GM12801 (cell line): ENCODE data around the gene OR52N4.

ENCODE experiments used
- TF ChIP-seq, protein P1 (sequence below): IDR thresholded peaks from one replicate; pipeline ENCODE4 v1.5.1; 2011; ENCODE audit warnings: control low read depth; ENCODE audit not compliant: insufficient read length; ENCODE audit errors: extremely low read depth

The OR52N4 gene

DNA sequence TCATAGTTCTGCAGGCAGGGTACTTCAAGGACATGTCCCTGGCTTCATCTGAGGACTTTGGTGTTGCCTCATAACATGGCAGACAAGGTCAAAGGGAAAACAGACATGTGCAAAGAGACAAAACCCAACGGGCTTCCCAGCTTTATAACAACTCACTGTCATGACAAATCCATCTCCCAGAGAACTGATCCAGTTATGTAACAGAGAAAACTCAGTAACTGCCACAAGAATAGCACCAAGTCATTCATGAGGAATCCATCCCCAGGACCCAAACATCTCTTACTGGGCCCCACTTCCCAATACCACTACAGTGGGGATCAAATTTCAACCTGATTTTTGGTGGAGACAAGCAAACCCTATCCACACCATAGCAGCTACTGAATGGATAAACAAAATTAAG, 13.0 kb downstream of the OR52N4 start:
- TF ChIP-seq, protein P1, sequence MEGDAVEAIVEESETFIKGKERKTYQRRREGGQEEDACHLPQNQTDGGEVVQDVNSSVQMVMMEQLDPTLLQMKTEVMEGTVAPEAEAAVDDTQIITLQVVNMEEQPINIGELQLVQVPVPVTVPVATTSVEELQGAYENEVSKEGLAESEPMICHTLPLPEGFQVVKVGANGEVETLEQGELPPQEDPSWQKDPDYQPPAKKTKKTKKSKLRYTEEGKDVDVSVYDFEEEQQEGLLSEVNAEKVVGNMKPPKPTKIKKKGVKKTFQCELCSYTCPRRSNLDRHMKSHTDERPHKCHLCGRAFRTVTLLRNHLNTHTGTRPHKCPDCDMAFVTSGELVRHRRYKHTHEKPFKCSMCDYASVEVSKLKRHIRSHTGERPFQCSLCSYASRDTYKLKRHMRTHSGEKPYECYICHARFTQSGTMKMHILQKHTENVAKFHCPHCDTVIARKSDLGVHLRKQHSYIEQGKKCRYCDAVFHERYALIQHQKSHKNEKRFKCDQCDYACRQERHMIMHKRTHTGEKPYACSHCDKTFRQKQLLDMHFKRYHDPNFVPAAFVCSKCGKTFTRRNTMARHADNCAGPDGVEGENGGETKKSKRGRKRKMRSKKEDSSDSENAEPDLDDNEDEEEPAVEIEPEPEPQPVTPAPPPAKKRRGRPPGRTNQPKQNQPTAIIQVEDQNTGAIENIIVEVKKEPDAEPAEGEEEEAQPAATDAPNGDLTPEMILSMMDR: no peak

DNA sequence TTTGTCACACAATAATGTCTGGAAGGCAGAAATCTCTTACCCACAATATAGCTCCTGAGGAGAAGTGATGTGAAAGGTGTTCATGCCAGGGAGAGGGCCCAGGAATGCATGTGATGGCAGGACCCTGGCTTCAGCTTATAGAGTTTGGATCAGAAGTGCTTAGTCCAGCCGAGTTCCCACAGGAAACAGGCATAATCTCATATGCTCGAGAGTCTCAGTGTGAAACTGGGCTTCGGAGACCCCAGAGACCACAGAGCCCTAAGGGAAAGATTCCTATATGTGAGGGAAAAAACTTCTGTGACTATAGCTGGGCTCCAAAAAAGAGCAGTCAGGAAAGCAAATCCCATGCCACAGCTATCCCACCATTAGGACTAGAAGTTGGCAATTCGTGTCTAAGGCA, 29.2 kb downstream of the OR52N4 start, which contains the start of gene OR52N5:
OR52N5 (minus strand) TSS at position 101 of the 400 bp plus-strand sequence. CDS start 4,721 bp downstream, outside the sequence.
- TF ChIP-seq, protein P1: no peak

GRCh38 chr11:5791165-5791564, 37.1 kb downstream of the OR52N4 start, which contains the start of gene OR52N1:
OR52N1 (minus strand) TSS chr11:5791265; CDS start chr11:5788816, 2,449 bp downstream.
- TF ChIP-seq, protein P1: no peak

- TF ChIP-seq, protein P1: no peak
Observed at GRCh38 chr11:5796541-5796940, 42.5 kb downstream of the OR52N4 start.

DNA sequence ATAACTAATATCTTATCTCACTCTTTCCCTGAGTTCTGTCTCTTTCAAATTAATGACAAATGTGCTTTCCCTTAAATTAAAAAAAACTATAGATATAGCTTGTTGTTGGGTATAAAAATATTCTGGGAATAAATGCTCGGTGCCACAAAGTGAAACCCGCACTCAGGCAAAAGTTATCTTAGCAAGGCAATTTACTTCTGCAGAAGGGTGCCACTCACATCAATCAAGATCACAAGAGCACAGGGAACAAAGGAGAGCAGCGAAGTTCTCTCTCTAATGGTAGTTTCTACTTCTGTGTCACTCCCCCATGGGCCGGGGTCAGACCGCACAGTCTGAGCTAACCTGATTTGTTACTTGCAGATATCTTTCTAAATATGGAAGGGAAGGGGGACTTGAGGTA, 49.9 kb downstream of the OR52N4 start:
- TF ChIP-seq, protein P1: no peak
